ENCODE data around the gene MXRA8. TPM values are rescaled to one million over a fixed set of nuclear protein-coding genes. Genes with fewer than 3 reads are reported as not detected.

MXRA8 gene
- total and polyA plus RNA-seq, 9 of the 15 experiments (the other 6 are each of a cell fraction or from before 2014, with no cell fraction given), result 0.66 to 11.3 (median 6.3) TPM

GRCh38 chr1:1397839-1398523 lies 39.6 kb upstream of the MXRA8 start (continued):
- TF ChIP-seq MLX (CRISPR knock-in tag; conservative IDR thresholded peaks at IDR 0.05), result no peak
- TF ChIP-seq ZFPM2 (CRISPR knock-in tag; IDR thresholded peaks at IDR 0.05), result no peak
- no peak for TF ChIP-seq TSC22D4 (tag; IDR thresholded peaks at IDR 0.05)
- peak; percentile 84 for TF ChIP-seq RBM25 (IDR thresholded peaks at IDR 0.05; ENCODE audit: low read depth, low read length, severe bottlenecking)
- TF ChIP-seq ZNF444 (CRISPR knock-in tag; IDR thresholded peaks at IDR 0.05), result no peak
- peak; percentile 54 for TF ChIP-seq POLR2B (IDR thresholded peaks at IDR 0.05; ENCODE audit: low read depth, partially characterized antibody)
- 0 out of 2 replicates have a peak, but pooled peaks have one; percentile 18 for TF ChIP-seq THAP12 (CRISPR knock-in tag; IDR thresholded peaks at IDR 0.05)
- TF ChIP-seq DEAF1 (CRISPR knock-in tag; IDR thresholded peaks at IDR 0.05), result no peak
- TF ChIP-seq ZNF24 (IDR thresholded peaks at IDR 0.05), result no peak
- TF ChIP-seq ZFX (CRISPR knock-in tag; IDR thresholded peaks at IDR 0.05), result 0 out of 2 replicates have a peak, but pooled peaks have one; percentile 26
- no peak for TF ChIP-seq ZNF274 (IDR thresholded peaks at IDR 0.05; ENCODE audit: borderline replicate concordance, low read depth, low read length)
- TF ChIP-seq ZNF592 (IDR thresholded peaks at IDR 0.05), result 0 out of 2 replicates have a peak, but pooled peaks have one; percentile 47
- TF ChIP-seq HDAC2 (IDR thresholded peaks at IDR 0.05), result 0 out of 2 replicates have a peak, but pooled peaks have one; percentile 69
- peak; percentile 93 for TF ChIP-seq CREM (IDR thresholded peaks at IDR 0.05; ENCODE audit: low read depth)
- TF ChIP-seq FOXA3 (CRISPR knock-in tag; conservative IDR thresholded peaks at IDR 0.05 in 1 of 2, IDR thresholded peaks at IDR 0.05 in 1 of 2), result no peak; a peak in 2 of 4 replicates
- no peak for TF ChIP-seq ATF7 (IDR thresholded peaks at IDR 0.05)
- no peak for TF ChIP-seq ZNF316 (IDR thresholded peaks at IDR 0.05)
- TF ChIP-seq PKNOX1 (IDR thresholded peaks at IDR 0.05), result peak; percentile 38; the same call in 1 of the 2 replicates
- TF ChIP-seq CC2D1A (IDR thresholded peaks at IDR 0.05), result peak; percentile 32; the same call in 1 of the 2 replicates
